ENCODE measurements around the gene RARA.
"Not testable (repeated sequence)": the region's sequence is repeated elsewhere in the genome, so short reads cannot be mapped to it uniquely, and the experiment has no call there.

Gene RARA

DNA sequence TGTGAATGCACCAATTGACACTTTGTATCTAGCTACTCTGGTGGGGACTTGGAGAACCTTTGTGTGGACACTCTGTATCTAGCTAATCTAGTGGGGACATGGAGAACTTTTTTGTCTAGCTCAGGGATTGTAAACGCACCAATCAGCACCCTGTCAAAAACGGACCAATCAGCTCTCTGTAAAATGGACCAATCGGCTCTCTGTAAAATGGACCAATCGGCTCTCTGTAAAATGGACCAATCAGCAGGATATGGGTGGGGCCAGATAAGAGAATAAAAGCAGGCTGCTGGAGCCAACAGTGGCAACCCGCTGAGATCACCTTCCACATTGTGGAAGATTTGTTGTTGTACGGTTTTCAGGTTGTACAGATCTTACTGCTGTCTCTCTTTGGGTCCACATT lies 67.6 kb downstream of the RARA start:
- not testable (repeated sequence) for DNase-seq (ENCODE audit: low read depth)

DNA sequence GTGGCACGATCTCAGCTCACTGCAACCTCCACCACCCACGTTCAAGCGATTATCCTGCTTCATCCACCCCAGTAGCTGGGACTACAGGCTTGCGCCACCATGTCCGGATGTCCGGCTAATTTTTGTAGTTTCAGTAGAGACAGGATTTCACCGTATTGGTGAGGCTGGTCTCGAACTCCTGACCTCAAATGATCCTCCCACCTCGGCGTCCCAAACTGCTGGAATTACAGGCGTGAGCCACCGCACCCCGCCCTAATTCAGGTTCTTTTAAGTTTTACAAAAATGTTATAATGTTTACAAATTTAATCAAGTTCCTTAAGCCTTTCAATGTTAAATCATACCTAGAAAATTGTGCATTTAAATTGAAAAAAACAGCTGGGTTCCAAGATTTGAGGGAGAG lies 68.9 kb downstream of the RARA start:
- DNase-seq (ENCODE audit: low read depth) = no peak

DNA sequence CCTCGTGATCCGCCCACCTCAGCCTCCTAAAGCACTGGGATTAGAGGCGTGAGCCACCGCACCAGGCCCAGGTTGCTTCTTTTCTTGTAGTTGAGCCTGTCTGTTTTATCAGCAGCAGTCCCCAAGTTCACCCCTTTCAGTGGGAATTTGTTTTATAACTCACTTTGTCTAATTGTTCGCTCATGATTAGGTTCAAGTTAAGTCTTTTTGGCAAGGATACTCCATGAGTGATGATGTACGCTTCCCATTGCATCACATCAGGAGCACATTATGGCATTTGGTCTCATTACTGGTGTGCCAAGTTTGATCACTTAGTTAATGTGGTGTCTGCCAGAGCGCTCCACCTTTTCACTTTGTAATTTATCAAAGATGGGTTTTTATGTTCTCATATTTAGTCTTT lies 70.0 kb downstream of the RARA start:
- DNase-seq (ENCODE audit: low read depth) = no peak

DNA sequence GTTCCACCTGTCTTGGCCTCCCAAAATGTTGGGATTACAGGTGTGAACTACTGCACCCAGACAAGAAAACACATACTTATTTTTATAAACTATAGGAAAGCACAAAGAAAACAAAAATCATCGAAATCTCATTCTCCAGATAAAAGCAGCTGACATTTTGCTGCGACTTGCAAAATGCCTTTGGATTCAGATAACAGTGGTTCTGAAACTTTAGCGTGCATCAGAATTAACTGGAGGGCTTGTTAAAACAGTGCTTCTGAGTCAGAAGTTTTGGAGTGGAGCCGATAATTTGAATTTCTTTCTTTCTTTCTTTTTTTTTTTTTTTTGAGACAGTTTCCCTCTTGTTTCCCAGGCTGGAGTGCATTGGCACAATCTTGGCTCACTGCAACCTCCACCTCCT lies 73.3 kb downstream of the RARA start:
- no peak for DNase-seq (ENCODE audit: low read depth)

DNA sequence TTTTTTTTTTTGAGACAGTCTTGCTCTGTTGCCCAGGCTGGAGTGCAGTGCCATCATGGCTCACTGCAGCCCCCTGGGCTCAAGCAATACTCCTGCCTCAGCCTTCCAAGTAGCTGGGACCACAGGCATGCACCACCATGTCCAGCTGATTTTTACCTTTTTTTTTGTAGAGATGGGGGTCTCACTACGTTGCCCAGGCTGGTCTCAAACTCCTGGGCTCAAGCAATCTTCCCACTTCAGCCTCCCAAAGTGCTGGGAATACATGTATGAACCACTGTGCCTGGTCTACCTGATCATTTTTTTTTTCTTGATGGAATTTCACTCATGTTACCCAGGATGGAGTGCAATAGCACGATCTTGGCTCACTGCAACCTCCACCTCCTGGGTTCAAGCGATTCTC lies 77.6 kb downstream of the RARA start:
- DNase-seq (ENCODE audit: low read depth) = not testable (repeated sequence)

DNA sequence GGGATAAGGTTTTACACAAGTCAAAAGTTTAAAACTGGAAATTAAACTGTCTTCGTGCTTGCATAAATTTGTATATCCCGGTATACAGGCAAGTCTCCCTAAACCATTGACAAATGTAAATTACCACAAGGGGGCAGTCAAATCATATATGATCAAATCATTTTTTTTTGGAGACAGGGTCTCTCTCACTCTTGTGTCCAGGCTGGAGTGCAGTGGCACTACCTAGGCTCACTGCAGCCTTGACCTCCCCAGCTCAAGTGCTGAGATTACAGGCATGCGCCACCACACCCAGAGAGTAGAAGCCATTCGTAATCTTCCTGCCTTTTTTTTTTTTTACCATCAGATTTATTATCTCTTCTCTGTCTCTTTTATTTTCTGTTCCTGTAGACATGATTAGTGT lies 90.2 kb downstream of the RARA start:
- no peak for DNase-seq (ENCODE audit: low read depth)

DNA sequence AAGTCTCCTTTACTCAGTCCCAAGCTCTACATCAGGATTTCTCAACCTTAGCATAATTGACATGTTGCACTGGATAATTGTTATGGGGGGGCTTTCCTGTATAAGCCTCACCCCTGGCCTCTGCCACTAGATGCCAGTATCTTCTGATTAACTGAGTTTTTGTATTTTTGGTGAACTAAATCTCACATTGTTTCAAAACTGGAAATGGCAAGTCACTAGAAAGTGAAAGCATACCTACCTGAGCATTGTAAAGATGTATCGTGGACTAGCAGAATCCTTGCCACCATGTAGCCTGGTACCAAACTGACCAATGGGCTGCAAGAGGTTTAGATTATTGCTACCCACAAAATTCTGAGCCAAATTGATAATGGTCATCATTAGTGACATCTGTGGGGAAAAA lies 93.7 kb downstream of the RARA start:
- no peak for DNase-seq (ENCODE audit: low read depth)

DNA sequence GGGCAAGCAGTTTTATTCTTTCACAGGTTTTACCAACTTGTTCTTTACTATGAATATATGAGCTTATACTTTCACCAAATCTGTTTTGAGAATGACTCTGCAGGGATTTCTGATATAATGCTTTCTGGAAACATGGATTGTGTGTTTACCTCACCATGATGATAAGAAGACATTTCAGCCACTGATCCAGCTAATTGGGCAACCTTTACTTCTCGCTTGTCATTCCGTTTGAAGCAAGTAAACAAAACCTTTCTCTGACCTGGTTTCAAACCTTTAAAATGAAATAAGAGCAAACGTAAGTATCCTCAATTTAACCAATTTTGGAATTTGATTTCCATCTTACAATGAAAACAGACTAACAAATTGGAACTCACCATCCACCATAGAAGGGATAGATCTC lies 95.0 kb downstream of the RARA start:
- DNase-seq (ENCODE audit: low read depth) = no peak
